Ectodermal cell (in vitro differentiated cells): ENCODE measurements around the gene TTN.

Source experiments
- H3K27ac ChIP-seq: 2 replicates; pipeline ENCODE4 v1.7.0; 2013; ENCODE audit warnings: mild to moderate bottlenecking, low read depth, low read length; ENCODE audit not compliant: insufficient read depth, poor library complexity, severe bottlenecking
- H3K27me3 ChIP-seq: 2 replicates; pipeline ENCODE4 v1.7.0; 2013; ENCODE audit warnings: mild to moderate bottlenecking, low read length; ENCODE audit not compliant: insufficient read depth, control insufficient read depth, poor library complexity, severe bottlenecking
- H3K36me3 ChIP-seq: one replicate; pipeline ENCODE4 v1.7.0; 2013; ENCODE audit warnings: low read length; ENCODE audit not compliant: control insufficient read depth, insufficient read depth
- H3K4me1 ChIP-seq: one replicate; pipeline ENCODE4 v1.7.0; 2013; ENCODE audit warnings: low read length; ENCODE audit not compliant: control insufficient read depth, insufficient read depth
- H3K4me3 ChIP-seq: 2 replicates; pipeline ENCODE4 v1.7.0; 2013; ENCODE audit warnings: low read depth, low read length, control low read depth; ENCODE audit not compliant: insufficient read depth
- H3K9me3 ChIP-seq: 2 replicates; pipeline ENCODE4 v1.7.0; 2013; ENCODE audit warnings: mild to moderate bottlenecking, low read length, moderate library complexity; ENCODE audit not compliant: control insufficient read depth
- whole genome bisulfite sequencing, 2 experiments: methylation state at CpG; one replicate each; pipeline ENCODE4 v1.1.7; 2013; ENCODE audit warnings: missing lambda C conversion rate in 2 of 2; 5-methylcytosine and 5-hydroxymethylcytosine counted together

The TTN gene

GRCh38 chr2:178761759-178762371 is 45.4 kb downstream of the TTN start:
- H3K4me3 ChIP-seq: no peak overlapping the region
- no peaks in the 10 kb centered on the region for H3K4me1 ChIP-seq
- WGBS, 2 experiments: 5 to 8% methylated on average over 2 of the region's 2 CpGs
- no peak overlapping the region for H3K27ac ChIP-seq
- H3K27me3 ChIP-seq: no peaks in the 10 kb centered on the region
- no peaks in the 10 kb centered on the region for H3K36me3 ChIP-seq
- no peaks in the 10 kb centered on the region for H3K9me3 ChIP-seq

- Histone ChIP-seq H3K9me3 (no peaks in the 10 kb centered on the region), H3K4me3 (no peak overlapping the region), H3K4me1 (no peaks in the 10 kb centered on the region), H3K27me3 (no peaks in the 10 kb centered on the region), H3K27ac (no peak overlapping the region), H3K36me3 (no peaks in the 10 kb centered on the region)
- WGBS, 2 experiments: 63 to 71% methylated on average over 1 to 2 of the region's 2 CpGs
Measured at GRCh38 chr2:178756843-178757242, 50.4 kb downstream of the TTN start.

GRCh38 chr2:178756343-178756742 is 50.9 kb downstream of the TTN start:
- no peak overlapping the region for H3K4me3 ChIP-seq
- no peaks in the 10 kb centered on the region for H3K27me3 ChIP-seq
- no peaks in the 10 kb centered on the region for H3K36me3 ChIP-seq
- H3K9me3 ChIP-seq: no peaks in the 10 kb centered on the region
- WGBS, 2 experiments: 92 to 94% methylated on average over 7 of the region's 7 CpGs
- no peak overlapping the region for H3K27ac ChIP-seq
- no peaks in the 10 kb centered on the region for H3K4me1 ChIP-seq

- Histone ChIP-seq H3K4me3 (no peak overlapping the region), H3K27ac (no peak overlapping the region), H3K36me3 (no peaks in the 10 kb centered on the region), H3K9me3 (no peaks in the 10 kb centered on the region), H3K27me3 (no peaks in the 10 kb centered on the region), H3K4me1 (no peaks in the 10 kb centered on the region)
Measured at GRCh38 chr2:178747767-178748166, 59.5 kb downstream of the TTN start.

- H3K27me3 ChIP-seq: no peaks in the 10 kb centered on the region
- 90 to 94% methylated on average over 4 of the region's 4 CpGs for WGBS, 2 experiments
- H3K4me3 ChIP-seq: no peak overlapping the region
- no peaks in the 10 kb centered on the region for H3K4me1 ChIP-seq
- no peaks in the 10 kb centered on the region for H3K36me3 ChIP-seq
- H3K9me3 ChIP-seq: no peaks in the 10 kb centered on the region
- no peak overlapping the region for H3K27ac ChIP-seq
Measured at GRCh38 chr2:178734518-178734917, 72.7 kb downstream of the TTN start.

- 93 to 100% methylated on average over 2 of the region's 2 CpGs for WGBS, 2 experiments
- Histone ChIP-seq H3K4me3 (no peak overlapping the region), H3K4me1 (no peaks in the 10 kb centered on the region), H3K27ac (no peak overlapping the region), H3K9me3 (no peaks in the 10 kb centered on the region), H3K27me3 (no peaks in the 10 kb centered on the region), H3K36me3 (no peaks in the 10 kb centered on the region)
Measured at GRCh38 chr2:178733975-178734374, 73.2 kb downstream of the TTN start.

- H3K36me3 ChIP-seq: no peaks in the 10 kb centered on the region
- 97% methylated on average over 3 of the region's 3 CpGs for whole genome bisulfite sequencing, 2 experiments
Measured at GRCh38 chr2:178732913-178733312, 74.3 kb downstream of the TTN start.

GRCh38 chr2:178731300-178731699 is 75.9 kb downstream of the TTN start:
- no peaks in the 10 kb centered on the region for H3K4me1 ChIP-seq
- H3K4me3 ChIP-seq: no peak overlapping the region
- no peaks in the 10 kb centered on the region for H3K9me3 ChIP-seq
- H3K27me3 ChIP-seq: no peaks in the 10 kb centered on the region
- H3K27ac ChIP-seq: no peak overlapping the region
- 93 to 94% methylated on average over 5 of the region's 5 CpGs for WGBS, 2 experiments
- H3K36me3 ChIP-seq: no peaks in the 10 kb centered on the region

More at GRCh38 chr2:178732913-178733312, 74.3 kb downstream of the TTN start:
- Histone ChIP-seq H3K9me3 (no peaks in the 10 kb centered on the region), H3K4me1 (no peaks in the 10 kb centered on the region), H3K4me3 (no peak overlapping the region), H3K27me3 (no peaks in the 10 kb centered on the region), H3K27ac (no peak overlapping the region)

GRCh38 chr2:178730049-178730448 is 77.2 kb downstream of the TTN start:
- H3K4me3 ChIP-seq: no peak overlapping the region
- 90 to 93% methylated on average over 2 of the region's 2 CpGs for WGBS, 2 experiments
- H3K27ac ChIP-seq: no peak overlapping the region
- no peaks in the 10 kb centered on the region for H3K4me1 ChIP-seq
- H3K36me3 ChIP-seq: no peaks in the 10 kb centered on the region
- H3K9me3 ChIP-seq: no peaks in the 10 kb centered on the region
- H3K27me3 ChIP-seq: no peaks in the 10 kb centered on the region

- Histone ChIP-seq H3K27ac (no peak overlapping the region), H3K4me3 (no peak overlapping the region), H3K27me3 (no peaks in the 10 kb centered on the region), H3K36me3 (no peaks in the 10 kb centered on the region), H3K4me1 (no peaks in the 10 kb centered on the region), H3K9me3 (no peaks in the 10 kb centered on the region)
- WGBS, 2 experiments: 96 to 98% methylated on average over 3 to 5 of the region's 5 CpGs
Measured at GRCh38 chr2:178723786-178724346, 83.4 kb downstream of the TTN start.
